Naive B cell (primary cell): ENCODE results near the gene C2CD4B. TPM values are rescaled to one million over a fixed set of nuclear protein-coding genes. Genes with fewer than 3 reads are reported as not detected.

Experiments used
- ATAC-seq, 2 donors: fragments of 150-1000 bp; cut with Tn5 transposase; 2 replicates each; pipeline ENCODE4 v1.10.0; 2021; ENCODE audit warnings: low read depth in 2 of 2, mild to moderate bottlenecking in 2 of 2, moderate library complexity in 2 of 2
- DNase-seq: peaks from one replicate; pipeline ENCODE4 v3.0.0; 2022
- H3K27ac Mint-ChIP-seq, 6 donors: one replicate each; pipeline ENCODE4 v1.8.0; 2020 to 2022; ENCODE audit warnings: mild to moderate bottlenecking in 6 of 6, mixed read lengths in 6 of 6, moderate library complexity in 5 of 6, inconsistent platforms in 2 of 6
- H3K27me3 Mint-ChIP-seq, 3 donors: one replicate each; pipeline ENCODE4 v1.8.0; 2021 to 2022; ENCODE audit warnings: mixed read lengths in 3 of 3, mild to moderate bottlenecking in 1 of 3
- H3K36me3 Mint-ChIP-seq, 2 donors: one replicate each; pipeline ENCODE4 v1.8.0; 2020 to 2022; ENCODE audit warnings: mixed read lengths in 2 of 2, inconsistent platforms in 1 of 2, mild to moderate bottlenecking in 1 of 2
- H3K4me1 Mint-ChIP-seq, 3 donors: one replicate each; pipeline ENCODE4 v1.8.0; 2020 to 2022; ENCODE audit warnings: mixed read lengths in 3 of 3, inconsistent platforms in 1 of 3, mild to moderate bottlenecking in 1 of 3, moderate library complexity in 1 of 3
- H3K4me3 Mint-ChIP-seq, 8 donors: one replicate each; pipeline ENCODE4 v1.8.0; 2020 to 2022; ENCODE audit warnings: mild to moderate bottlenecking in 8 of 8, mixed read lengths in 8 of 8, moderate library complexity in 8 of 8, inconsistent platforms in 2 of 8
- H3K9me3 Mint-ChIP-seq, 7 donors: one replicate each; pipeline ENCODE4 v1.8.0; 2020 to 2022; ENCODE audit warnings: mixed read lengths in 7 of 7, mild to moderate bottlenecking in 5 of 7, inconsistent platforms in 2 of 7, moderate library complexity in 1 of 7
- polyA plus RNA-seq, 6 donors: library from polyadenylated mRNA; unstranded; fragments of 300-500 nt; fragmentation: Illumina TruSeq; gene quantifications; one replicate each; pipeline ENCODE4 v1.2.3, GENCODE V29; 2021; ENCODE audit warnings: low read depth in 6 of 6

C2CD4B gene
- polyA plus RNA-seq, 6 donors from 2014 or later: not detected

DNA sequence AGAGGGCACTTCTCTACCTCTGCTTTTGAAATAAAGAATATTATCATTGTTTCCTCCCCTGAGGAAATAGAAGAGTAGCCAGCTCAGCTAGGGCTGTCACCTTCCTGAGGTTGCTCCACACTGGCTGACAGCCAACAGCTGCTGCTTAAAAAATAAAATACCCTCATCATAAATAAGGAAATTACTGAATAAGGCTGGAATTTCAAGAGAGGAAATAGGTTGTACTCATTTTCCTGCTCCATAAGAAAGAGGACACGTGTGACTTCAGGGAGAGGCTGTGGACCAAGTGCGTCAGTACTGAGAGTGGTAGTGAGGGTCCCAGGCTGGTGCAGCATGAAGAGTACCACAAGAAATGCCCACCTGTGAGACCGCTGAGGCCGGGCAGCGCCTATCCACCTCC lies 8.1 kb upstream of the C2CD4B start:
- no peaks in the 10 kb centered on the region for H3K9me3 Mint-ChIP-seq
- no peak for DNase-seq
- no peaks in the 10 kb centered on the region for H3K4me1 Mint-ChIP-seq
- peaks cover 15 to 44% (median 34%) of the 10 kb centered on the region in 3 donors for H3K27me3 Mint-ChIP-seq
- no peak for ATAC-seq
- H3K36me3 Mint-ChIP-seq: no peaks in the 10 kb centered on the region
- no peak overlapping the region for H3K27ac Mint-ChIP-seq
- no peak overlapping the region for H3K4me3 Mint-ChIP-seq

DNA sequence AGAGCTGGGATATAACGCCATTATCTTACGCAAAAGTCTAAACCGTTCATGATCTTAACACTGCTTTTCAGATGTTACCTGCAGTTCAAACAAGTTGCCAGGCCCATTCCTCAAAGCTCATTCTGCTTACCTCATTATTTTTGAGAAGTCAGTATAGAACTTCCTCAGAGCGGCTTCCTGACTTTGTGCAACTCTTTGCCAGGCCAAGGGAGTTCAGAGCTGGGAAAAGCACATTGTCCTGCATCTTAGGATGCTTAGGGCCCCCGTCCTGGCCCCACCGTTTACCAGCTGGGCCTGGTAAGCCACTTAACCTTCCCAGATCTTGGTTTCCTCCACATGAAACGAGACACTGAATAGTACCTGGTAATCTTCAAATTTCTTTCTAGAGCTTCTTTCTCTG lies 6.8 kb upstream of the C2CD4B start:
- ATAC-seq (no peak), DNase-seq (no peak)
- Mint-ChIP-seq H3K4me1 (no peaks in the 10 kb centered on the region), H3K4me3 (no peak overlapping the region), H3K27me3 (peaks cover 25 to 49% (median 46%) of the 10 kb centered on the region in 3 donors), H3K9me3 (no peaks in the 10 kb centered on the region), H3K27ac (no peak overlapping the region), H3K36me3 (no peaks in the 10 kb centered on the region)

DNA sequence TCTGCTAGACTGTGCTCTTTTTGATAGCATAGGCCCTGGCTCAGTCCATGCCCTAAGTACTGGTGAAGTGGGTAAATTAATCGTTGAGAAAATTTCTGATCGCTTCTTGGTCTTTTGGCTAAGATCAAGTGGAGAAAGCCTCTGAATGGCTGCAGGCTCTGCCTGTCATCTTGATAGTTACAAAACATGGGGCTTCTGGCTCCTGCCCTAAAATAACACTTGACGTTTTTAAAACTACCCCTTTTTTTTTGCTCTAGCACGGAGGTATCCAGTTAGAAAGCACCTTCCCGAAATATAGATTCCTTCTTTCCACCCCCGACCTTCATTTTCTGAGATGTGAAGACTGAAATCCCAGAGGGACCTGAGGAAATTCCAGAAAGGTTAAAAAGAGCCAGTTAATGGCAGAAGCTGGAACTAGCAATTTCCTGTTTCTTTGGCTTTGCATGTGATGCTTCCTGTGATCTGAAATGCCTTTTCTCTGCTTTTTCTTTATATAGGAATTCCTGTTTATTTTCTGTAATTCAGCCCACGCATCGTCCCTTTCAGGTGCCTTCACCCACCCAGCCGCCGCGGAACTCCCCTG lies 799 bp upstream of the C2CD4B start:
- Mint-ChIP-seq H3K4me3 (peak overlapping the region in 3 of 8 donors; percentile 17 to 63 (median 22)), H3K27me3 (peaks cover 48 to 64% (median 53%) of the 10 kb centered on the region in 3 donors), H3K36me3 (no peaks in the 10 kb centered on the region), H3K9me3 (no peaks in the 10 kb centered on the region), H3K4me1 (peaks cover 3 to 15% (median 14%) of the 10 kb centered on the region in 3 donors), H3K27ac (no peak overlapping the region)
- no peak for DNase-seq
- no peak for ATAC-seq

DNA sequence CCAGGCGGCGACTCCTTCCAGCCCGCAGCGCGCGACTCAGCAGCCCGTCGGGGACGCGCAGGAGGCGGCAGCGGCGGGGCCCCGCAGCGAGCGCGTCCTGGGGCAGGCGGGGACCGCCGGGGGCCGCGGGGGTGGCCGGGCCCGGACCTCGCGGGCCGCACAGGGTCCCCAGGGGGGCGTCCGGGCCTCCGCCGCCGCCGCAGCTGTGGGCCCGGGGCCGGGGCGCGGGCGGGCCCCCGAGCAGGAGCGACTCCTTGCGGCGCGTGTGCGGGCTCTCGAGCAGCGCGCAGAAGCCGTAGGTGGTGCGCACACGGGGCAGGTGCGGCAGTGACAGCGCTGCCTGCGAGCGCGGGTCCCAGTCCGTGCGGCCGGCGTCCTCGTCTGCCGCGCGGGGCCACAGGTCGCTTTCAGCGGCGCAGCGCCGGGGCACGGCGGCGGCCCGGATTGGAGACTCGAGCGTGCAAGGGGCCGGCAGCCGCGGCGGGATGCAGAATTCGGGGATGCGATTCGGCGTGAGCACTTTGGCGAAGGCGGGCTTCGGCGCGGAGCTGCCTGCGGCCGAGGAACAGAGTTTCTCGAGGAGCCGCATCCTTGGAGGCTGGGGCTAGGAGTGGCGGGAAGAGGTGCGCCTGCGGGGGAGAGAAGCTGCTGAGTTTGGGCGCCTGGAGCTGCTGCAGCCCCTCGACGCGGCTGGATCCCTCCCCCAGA lies 535 bp downstream of the C2CD4B start:
- Mint-ChIP-seq H3K4me3 (peak overlapping the region in 2 of 8 donors; percentile 49 to 63), H3K27ac (no peak overlapping the region), H3K36me3 (no peaks in the 10 kb centered on the region), H3K27me3 (peaks cover 54 to 73% (median 60%) of the 10 kb centered on the region in 3 donors), H3K9me3 (peaks cover 0 to 4% (median 3%) of the 10 kb centered on the region in 7 donors), H3K4me1 (peaks cover 3 to 15% (median 14%) of the 10 kb centered on the region in 3 donors)
- ATAC-seq (no peak), DNase-seq (no peak)

DNA sequence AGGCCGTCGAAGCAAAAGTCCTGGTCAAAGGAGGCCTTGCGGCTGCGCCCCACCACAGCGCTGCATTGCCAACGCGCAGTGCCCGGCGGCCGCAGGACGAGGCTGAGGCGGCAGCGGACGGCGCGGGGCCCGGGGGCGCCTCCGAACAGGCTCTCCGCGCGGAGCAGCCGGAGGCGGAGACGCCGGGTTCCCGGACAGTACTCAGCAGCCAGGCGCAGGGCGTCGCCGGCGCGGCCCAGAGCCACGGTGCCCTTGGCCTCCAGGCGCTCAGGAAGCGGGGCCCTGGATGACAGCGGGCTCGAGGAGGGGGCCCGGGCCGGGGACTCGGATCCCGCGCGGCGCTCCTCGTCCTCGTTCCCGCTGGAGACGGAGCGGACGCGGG lies 1.1 kb downstream of the C2CD4B start:
- Mint-ChIP-seq H3K27ac (no peak overlapping the region), H3K4me1 (peaks cover 3 to 15% (median 14%) of the 10 kb centered on the region in 3 donors), H3K9me3 (peaks cover 0 to 9% (median 7%) of the 10 kb centered on the region in 7 donors), H3K4me3 (no peak overlapping the region), H3K27me3 (peaks cover 54 to 73% (median 60%) of the 10 kb centered on the region in 3 donors), H3K36me3 (no peaks in the 10 kb centered on the region)
- ATAC-seq (no peak), DNase-seq (no peak)

DNA sequence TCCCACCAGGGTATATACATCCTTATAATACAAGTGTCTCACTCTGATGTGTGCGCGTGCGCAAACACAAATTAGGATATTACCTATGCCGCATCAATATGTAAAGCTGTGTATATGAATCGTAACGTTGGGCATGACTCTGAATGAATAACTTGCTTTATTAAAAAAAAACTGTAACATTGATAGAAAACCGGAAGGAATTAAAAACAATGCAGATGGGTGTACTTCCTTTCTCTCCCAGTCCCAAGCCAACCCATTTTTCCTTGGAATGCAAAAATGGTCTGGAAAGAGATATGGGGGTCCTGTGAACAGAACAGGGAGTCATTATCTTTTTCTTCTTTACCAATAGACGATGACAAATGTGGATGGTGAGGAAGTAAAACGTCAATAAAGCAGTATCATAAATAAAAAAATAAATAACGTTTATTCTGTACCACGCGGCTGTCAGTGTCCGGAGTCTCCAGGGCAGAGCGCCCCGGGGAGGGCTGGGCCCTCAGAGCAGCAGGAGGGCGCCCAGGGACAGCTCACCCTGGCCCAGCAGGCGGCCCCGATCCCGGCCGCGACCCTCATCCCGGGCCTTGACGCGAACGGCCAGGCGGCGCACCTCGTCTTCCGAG lies 1.6 kb downstream of the C2CD4B start:
- H3K4me1 Mint-ChIP-seq: peaks cover 3 to 15% (median 14%) of the 10 kb centered on the region in 3 donors
- no peak for DNase-seq
- H3K36me3 Mint-ChIP-seq: peaks cover 0 to 3% of the 10 kb centered on the region in 2 donors
- H3K27ac Mint-ChIP-seq: no peak overlapping the region
- ATAC-seq: no peak
- H3K27me3 Mint-ChIP-seq: peaks cover 54 to 73% (median 56%) of the 10 kb centered on the region in 3 donors
- H3K9me3 Mint-ChIP-seq: peaks cover 0 to 14% (median 12%) of the 10 kb centered on the region in 7 donors
- H3K4me3 Mint-ChIP-seq: peak overlapping the region in 4 of 8 donors; percentile 23 to 57 (median 42)

DNA sequence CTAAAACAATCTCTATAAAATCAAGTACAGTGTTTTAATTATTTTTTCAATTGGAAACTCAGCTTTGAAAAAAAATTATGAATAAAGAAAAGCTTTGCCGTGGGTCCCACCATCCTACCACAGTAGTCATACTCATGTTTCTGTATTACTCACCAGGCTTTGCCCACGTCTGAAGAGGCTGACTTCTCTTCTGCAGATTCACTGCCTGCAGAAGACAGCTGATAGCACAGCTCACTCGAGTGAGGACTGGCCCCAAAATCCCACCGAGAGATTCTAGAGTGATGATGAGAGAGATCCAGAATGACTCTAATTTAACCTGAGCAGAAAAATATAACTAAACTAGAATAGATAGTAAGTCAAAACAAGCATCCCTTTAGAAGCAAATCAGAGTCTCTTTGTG lies 11.9 kb downstream of the C2CD4B start:
- no peaks in the 10 kb centered on the region for H3K36me3 Mint-ChIP-seq
- H3K4me3 Mint-ChIP-seq: no peak overlapping the region
- DNase-seq: no peak
- ATAC-seq: no peak
- peaks cover 10 to 16% (median 15%) of the 10 kb centered on the region in 3 donors for H3K27me3 Mint-ChIP-seq
- no peaks in the 10 kb centered on the region for H3K4me1 Mint-ChIP-seq
- H3K27ac Mint-ChIP-seq: no peak overlapping the region
- peaks cover 4 to 33% (median 9%) of the 10 kb centered on the region in 7 donors for H3K9me3 Mint-ChIP-seq

DNA sequence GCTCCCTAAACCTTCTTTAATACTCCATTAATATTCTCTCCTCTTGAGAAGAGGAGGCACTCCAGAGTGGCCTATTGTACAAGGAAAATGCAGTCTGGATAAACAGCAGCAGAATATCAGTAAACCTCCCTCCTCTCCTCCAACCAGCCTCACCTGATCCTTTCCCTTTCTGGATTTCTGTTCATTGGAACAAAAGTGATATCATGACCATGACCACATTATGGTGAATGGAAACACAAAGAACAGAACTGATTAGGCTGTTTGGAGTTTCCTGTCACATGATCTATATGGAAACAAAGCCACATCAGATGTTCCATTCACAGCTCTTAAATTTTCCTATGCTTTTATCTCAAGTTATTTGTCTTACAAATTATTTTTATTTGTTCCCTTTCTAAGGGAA lies 14.6 kb downstream of the C2CD4B start:
- Mint-ChIP-seq H3K4me3 (no peak overlapping the region), H3K9me3 (peaks cover 0 to 10% (median 0%) of the 10 kb centered on the region in 7 donors), H3K27ac (no peak overlapping the region), H3K36me3 (no peaks in the 10 kb centered on the region), H3K27me3 (peaks cover 6 to 9% (median 8%) of the 10 kb centered on the region in 3 donors), H3K4me1 (no peaks in the 10 kb centered on the region)
- ATAC-seq: no peak
- DNase-seq: no peak

DNA sequence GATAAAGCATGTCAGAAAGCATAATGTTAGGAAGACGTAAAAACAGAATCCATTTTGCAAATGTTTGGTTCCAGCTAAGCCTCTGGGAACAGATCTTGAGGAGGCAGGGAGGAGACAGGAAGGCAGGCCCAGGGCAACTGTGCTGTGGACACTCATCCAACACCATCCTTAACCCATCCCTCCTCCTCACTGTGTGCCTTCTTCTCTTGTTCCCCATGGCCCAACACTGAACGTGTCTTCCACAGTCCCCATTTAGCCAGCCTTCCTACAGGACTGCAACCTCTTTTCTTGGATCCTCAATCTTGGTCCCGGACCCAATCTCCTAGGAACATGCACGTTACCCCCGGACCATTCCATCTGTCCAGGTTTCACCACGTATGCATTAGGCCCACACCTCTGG lies 15.4 kb downstream of the C2CD4B start:
- Mint-ChIP-seq H3K4me1 (no peaks in the 10 kb centered on the region), H3K36me3 (no peaks in the 10 kb centered on the region), H3K27ac (no peak overlapping the region), H3K4me3 (no peak overlapping the region), H3K27me3 (peaks cover 0 to 4% (median 2%) of the 10 kb centered on the region in 3 donors), H3K9me3 (peaks cover 0 to 3% (median 0%) of the 10 kb centered on the region in 7 donors)
- no peak for DNase-seq
- no peak for ATAC-seq

DNA sequence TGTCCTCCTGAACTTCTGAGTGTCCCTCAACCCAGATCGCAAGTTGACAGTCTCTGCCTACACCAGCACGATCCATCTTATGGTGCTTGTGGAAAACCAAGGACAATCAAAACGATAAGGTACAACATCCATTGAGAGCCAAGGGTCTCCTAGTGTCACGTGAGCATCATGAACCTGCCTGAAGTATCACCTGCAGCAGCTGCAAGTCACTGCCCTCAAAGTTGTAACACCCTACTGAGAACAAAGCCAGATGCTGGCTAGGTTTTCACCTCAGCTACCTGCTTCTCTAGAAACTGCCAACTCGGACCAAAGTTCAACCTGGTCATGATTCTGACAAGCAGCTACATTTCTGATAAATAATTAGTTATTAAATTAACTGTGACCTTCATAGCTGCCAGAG lies 17.5 kb downstream of the C2CD4B start:
- Mint-ChIP-seq H3K4me3 (no peak overlapping the region), H3K4me1 (no peaks in the 10 kb centered on the region), H3K36me3 (no peaks in the 10 kb centered on the region), H3K9me3 (peaks cover 0 to 1% (median 0%) of the 10 kb centered on the region in 7 donors), H3K27me3 (peaks cover 0 to 4% (median 0%) of the 10 kb centered on the region in 3 donors), H3K27ac (no peak overlapping the region)
- ATAC-seq (no peak), DNase-seq (no peak)

DNA sequence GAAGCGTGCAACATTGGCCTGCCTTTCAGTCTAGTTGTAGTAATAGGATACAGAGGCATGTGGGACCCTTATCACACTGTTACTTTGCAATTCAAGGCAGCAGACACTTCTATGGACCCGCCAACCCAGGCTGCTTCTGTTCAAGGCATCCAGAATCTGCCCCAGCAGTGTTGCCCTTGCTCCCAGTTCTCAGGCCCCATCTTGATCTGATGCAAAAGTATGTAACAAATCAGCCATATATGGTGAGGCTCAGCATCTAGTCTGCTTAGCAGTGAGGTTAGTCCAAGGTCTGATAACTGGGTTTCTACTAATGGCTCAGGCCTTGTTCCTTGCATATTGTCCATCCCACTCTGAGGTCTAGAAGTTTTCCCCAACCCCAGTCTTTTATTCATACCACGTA lies 17.9 kb downstream of the C2CD4B start:
- Mint-ChIP-seq H3K27ac (no peak overlapping the region), H3K4me3 (no peak overlapping the region), H3K27me3 (peaks cover 0 to 4% (median 0%) of the 10 kb centered on the region in 3 donors), H3K9me3 (peaks cover 0 to 1% (median 0%) of the 10 kb centered on the region in 7 donors), H3K4me1 (no peaks in the 10 kb centered on the region), H3K36me3 (no peaks in the 10 kb centered on the region)
- DNase-seq (no peak), ATAC-seq (no peak)

DNA sequence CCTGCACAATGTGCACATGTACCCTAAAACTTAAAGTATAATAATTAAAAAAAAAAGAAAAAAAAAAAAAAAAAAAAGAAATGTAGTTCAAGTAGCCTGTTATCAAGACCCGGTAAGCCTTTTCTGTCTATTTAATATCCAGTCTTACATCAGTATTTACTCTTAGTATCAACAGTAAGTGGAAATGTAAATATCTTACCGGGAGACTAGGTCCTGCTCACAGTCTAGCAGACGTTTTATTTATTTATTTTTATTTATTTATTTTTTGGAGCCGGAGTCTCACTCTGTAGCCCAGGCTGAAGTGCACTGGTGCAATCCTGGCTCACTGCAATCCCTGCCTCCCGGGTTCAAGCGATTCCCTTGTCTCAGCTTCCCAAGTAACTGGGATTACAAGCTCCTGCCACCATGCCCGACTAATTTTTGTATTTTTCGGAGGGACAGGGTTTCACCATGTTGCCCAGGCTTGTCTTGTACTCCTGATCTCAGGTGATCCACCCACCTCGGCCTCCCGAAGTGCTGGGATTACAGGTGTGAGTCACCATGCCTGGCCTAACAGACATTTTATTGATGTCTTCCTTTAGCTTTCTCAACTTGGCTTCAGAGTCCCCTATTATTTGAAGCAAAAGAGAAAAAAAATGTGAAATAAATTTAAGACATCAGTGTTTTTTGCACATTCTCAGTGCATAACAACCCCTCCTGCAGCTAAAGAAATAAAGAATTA lies 19.9 kb downstream of the C2CD4B start:
- DNase-seq (no peak), ATAC-seq (no peak)
- Mint-ChIP-seq H3K4me1 (no peaks in the 10 kb centered on the region), H3K27me3 (peaks cover 1 to 5% (median 4%) of the 10 kb centered on the region in 3 donors), H3K9me3 (peaks cover 0 to 1% (median 0%) of the 10 kb centered on the region in 7 donors), H3K27ac (no peak overlapping the region), H3K36me3 (no peaks in the 10 kb centered on the region), H3K4me3 (no peak overlapping the region)

DNA sequence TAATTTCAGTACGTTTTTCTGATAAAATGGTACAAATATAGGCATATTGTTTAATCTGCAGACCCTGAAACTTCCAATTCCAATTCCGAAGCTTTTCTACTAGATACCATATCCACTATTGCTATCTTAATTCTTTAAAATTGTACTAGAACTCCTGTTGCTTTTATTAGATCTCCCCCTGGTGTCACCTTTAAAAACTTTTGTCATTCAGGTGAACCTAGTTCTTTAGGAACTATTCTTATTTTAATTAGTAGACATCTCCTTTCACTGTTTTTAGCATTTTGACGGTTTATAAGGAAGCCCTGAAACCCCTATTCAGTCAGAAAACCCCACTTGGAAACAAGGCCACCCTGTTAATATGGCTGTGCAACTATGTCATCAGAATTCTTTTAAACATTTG lies 22.3 kb downstream of the C2CD4B start:
- H3K4me3 Mint-ChIP-seq: no peak overlapping the region
- H3K27ac Mint-ChIP-seq: no peak overlapping the region
- DNase-seq: no peak
- H3K9me3 Mint-ChIP-seq: peaks cover 0 to 1% (median 0%) of the 10 kb centered on the region in 7 donors
- peaks cover 4 to 13% (median 5%) of the 10 kb centered on the region in 3 donors for H3K27me3 Mint-ChIP-seq
- no peaks in the 10 kb centered on the region for H3K4me1 Mint-ChIP-seq
- ATAC-seq: no peak
- H3K36me3 Mint-ChIP-seq: no peaks in the 10 kb centered on the region
